Astrocyte of the cerebellum (primary cell): ENCODE data around the gene NFATC2IP.
"Not testable (repeated sequence)": the region's sequence is repeated elsewhere in the genome, so short reads cannot be mapped to it uniquely, and the experiment has no call there.

Experiments used
- DNase-seq: peaks from one replicate; pipeline ENCODE4 v3.0.0-alpha.2; 2011; ENCODE audit warnings: low read depth
- H3K4me3 ChIP-seq: 2 replicates; pipeline ENCODE4 v1.5.1; 2011; ENCODE audit warnings: mild to moderate bottlenecking, low read depth, low read length, moderate library complexity
- CTCF ChIP-seq: IDR thresholded peaks from 2 replicates; pipeline ENCODE4 v1.5.1; 2012; ENCODE audit warnings: low read length, low read depth, moderate library complexity, mild to moderate bottlenecking; ENCODE audit errors: missing control alignments
- in situ Hi-C: cut with HindIII; loops from 2 replicates; pipeline ENCODE4 v1.10.0; 2017; ENCODE audit warnings: low sequenced_read_pairs

NFATC2IP gene

GRCh38 chr16:28938721-28939120, 12.0 kb upstream of the NFATC2IP start:
- H3K4me3 ChIP-seq: no peak overlapping the region
- TF ChIP-seq CTCF: no peak
- DNase-seq: no peak
- in situ Hi-C loops: no loop called here

GRCh38 chr16:28939825-28940224, 10.9 kb upstream of the NFATC2IP start:
- in situ Hi-C loops, DNase-seq, H3K4me3 ChIP-seq: not testable (repeated sequence)

GRCh38 chr16:28943281-28943680, 7.5 kb upstream of the NFATC2IP start:
- DNase-seq: no peak
- TF ChIP-seq CTCF: no peak
- no peak overlapping the region for H3K4me3 ChIP-seq
- in situ Hi-C loops: no loop called here

- no peak overlapping the region for H3K4me3 ChIP-seq
- no peak for DNase-seq
- in situ Hi-C loops: no loop called here
- TF ChIP-seq CTCF: no peak
Observed at GRCh38 chr16:28946681-28947080, 4.1 kb upstream of the NFATC2IP start.

GRCh38 chr16:28951410-28951943, 740 bp downstream of the NFATC2IP start:
- no peak for DNase-seq
- in situ Hi-C loops: no loop called here
- peak overlapping the region; percentile 94 for H3K4me3 ChIP-seq
- no peak for TF ChIP-seq CTCF

- TF ChIP-seq CTCF: no peak
Observed at GRCh38 chr16:28958216-28958615, 7.5 kb downstream of the NFATC2IP start.

GRCh38 chr16:28958836-28959235, 8.1 kb downstream of the NFATC2IP start:
- H3K4me3 ChIP-seq: no peak overlapping the region
- TF ChIP-seq CTCF: no peak
- in situ Hi-C loops: no loop called here
- DNase-seq: no peak

More at GRCh38 chr16:28958216-28958615, 7.5 kb downstream of the NFATC2IP start:
- H3K4me3 ChIP-seq: no peak overlapping the region
- in situ Hi-C loops: no loop called here
- no peak for DNase-seq
